RWPE1 (cell line): Measurements from ENCODE around the gene CA7.

Experiments
- CTCF ChIA-PET: fragments of 350-600 bp; sonication (Branson Sonifier 250); formaldehyde crosslinking; extraction: SDS; loops from one replicate; lab custom pipeline; 2021; lab: Yijun Ruan, JAX
- POLR2A ChIA-PET: fragments of 400-600 bp; formaldehyde crosslinking; extraction: SDS; loops from one replicate; lab custom pipeline; 2020; ENCODE audit warnings: antibody characterized with exemption; ENCODE audit not compliant: low non-redundant PET; lab: Yijun Ruan, JAX
- DNase-seq: peaks from one replicate; pipeline ENCODE4 v3.0.0; 2012; ENCODE audit warnings: low spot score
- H3K27ac ChIP-seq: fragments of 450-650 bp; 2 replicates; pipeline ENCODE4 v1.5.1; 2017
- CTCF ChIP-seq: fragments of 450-650 bp; conservative IDR thresholded peaks from 2 replicates; pipeline ENCODE4 v1.5.1; 2017; ENCODE audit warnings: low read depth, mild to moderate bottlenecking

The CA7 gene

GRCh38 chr16:66899310-66899944 is 55.2 kb downstream of the CA7 start:
- TF ChIP-seq CTCF = no peak
- POLR2A ChIA-PET = no interaction called here
- CTCF ChIA-PET = interaction anchor here (0.6 to 1.5 kb wide), 2 partner anchors 11 kb away, joined by 3 to 4 read pairs; no protein-coding TSS in a partner anchor
- peak overlapping the region; percentile 60 for H3K27ac ChIP-seq
- DNase-seq = no peak

GRCh38 chr16:66899945-66900710 is 55.9 kb downstream of the CA7 start:
- peak; percentile 78 for DNase-seq
- H3K27ac ChIP-seq = peak overlapping the region; percentile 60
- CTCF ChIA-PET = interaction anchor here (0.6 to 1.0 kb wide), 2 partner anchors 10 kb away, joined by 3 to 4 read pairs; no protein-coding TSS in a partner anchor
- TF ChIP-seq CTCF = no peak
- POLR2A ChIA-PET = no interaction called here

- no peak for DNase-seq
- H3K27ac ChIP-seq = peak overlapping the region; percentile 60
- TF ChIP-seq CTCF = no peak
- ChIA-PET POLR2A (no interaction called here), CTCF (interaction anchor here (1.0 kb wide), 1 partner anchor 9 kb away, joined by 4 read pairs; no protein-coding TSS in a partner anchor)
These were observed 56.7 kb downstream of the CA7 start for GRCh38 chr16:66900721-66901441.

GRCh38 chr16:66901626-66902025 is 57.4 kb downstream of the CA7 start:
- DNase-seq = no peak
- POLR2A ChIA-PET = no interaction called here
- TF ChIP-seq CTCF = no peak
- peak overlapping the region; percentile 60 for H3K27ac ChIP-seq
- CTCF ChIA-PET = no interaction called here

- ChIA-PET CTCF (interaction anchor here (2.8 kb wide), 1 partner anchor 8 kb away, joined by 23 read pairs; no protein-coding TSS in a partner anchor), POLR2A (no interaction called here)
- H3K27ac ChIP-seq = no peak overlapping the region
- TF ChIP-seq CTCF = no peak
- DNase-seq = no peak
These were observed 58.7 kb downstream of the CA7 start for GRCh38 chr16:66902648-66903543.
